DMS153 treated with DMSO at 0.1 percent for 48 hours (cell line): Measurements from ENCODE around the gene RDH14.

ENCODE experiments used
- DNase-seq: peaks from one replicate; lab custom pipeline; 2025; ENCODE audit not compliant: unreplicated experiment; lab: John Stamatoyannopoulos, UW

RDH14 gene

DNA sequence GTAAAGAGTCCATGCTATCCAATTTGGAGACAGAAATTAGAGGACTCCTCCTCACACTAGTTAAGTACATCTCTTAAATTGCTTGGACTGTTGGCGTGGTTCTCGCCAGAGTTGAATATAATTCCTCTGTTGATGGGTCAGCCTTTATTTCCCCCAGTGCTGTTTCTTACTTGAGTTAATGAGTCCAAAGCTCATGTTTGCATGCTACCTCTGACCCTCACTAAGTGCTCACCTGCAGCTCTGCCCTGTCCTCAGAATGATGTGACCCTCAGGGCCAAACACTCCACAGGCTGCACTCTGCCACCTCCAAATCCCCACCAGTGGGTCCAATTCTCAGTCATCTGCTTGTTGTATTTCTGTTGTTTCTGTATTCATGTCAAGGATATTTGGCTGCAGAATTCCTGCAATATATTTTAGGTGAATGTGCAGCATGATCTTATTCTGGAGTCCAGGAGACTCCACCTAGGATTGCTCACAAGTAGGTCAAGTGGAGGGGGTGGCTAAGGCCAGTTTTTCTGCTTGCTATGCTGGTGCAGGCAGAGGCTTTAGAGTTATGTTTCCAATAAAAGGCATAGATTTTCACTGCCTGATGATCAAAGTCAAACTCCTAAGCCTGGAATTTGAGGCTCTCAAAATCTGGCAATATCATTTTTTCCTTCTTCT lies 37.8 kb downstream of the RDH14 start:
- DNase-seq, result no peak

DNA sequence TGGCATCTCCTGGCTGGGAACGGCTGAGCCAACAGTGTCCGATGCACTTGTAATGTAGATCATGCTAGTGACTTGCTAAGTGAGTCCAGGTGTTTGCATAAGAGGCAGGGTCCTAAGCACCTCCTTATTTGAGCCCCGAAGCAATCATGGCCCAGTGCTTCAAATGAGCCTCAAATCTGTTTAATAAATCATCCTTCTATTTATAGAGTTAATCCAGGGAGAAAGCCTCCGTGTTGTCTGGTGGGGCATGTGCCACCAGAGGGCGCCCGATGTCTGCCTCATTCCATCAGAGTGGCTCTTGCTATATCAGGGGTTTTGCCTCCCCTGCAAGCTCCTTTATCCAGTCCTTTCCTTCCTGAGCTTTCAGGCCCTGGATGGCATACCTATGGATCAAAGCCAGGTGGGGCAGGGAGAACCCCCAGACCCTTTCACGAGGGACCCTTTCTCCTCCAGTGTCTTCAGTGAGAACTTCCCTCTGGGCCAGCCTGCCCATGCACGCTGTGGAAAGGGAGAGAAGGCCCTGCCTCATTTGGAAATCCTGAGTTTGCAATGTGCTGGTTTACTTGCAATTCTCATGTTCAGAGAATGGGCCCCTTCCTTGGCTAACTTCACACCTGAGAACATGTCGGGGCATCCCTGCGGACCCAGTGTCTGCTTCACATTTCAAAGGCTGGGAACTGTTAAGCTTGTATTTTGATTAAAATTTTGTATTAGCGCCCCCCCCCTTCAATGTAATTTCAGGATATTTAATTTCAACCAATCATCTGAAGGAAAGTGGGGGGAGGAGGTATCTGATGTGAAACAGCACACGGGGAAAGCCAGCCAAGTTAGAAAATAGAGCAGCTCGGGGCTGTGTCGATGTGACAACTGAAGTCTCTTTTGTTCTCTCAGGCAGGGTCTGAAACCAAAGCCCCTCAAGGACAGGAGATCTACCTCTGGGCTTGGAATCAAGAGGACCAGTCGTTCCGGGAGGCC lies 39.7 kb downstream of the RDH14 start:
- peak; percentile 76 for DNase-seq

DNA sequence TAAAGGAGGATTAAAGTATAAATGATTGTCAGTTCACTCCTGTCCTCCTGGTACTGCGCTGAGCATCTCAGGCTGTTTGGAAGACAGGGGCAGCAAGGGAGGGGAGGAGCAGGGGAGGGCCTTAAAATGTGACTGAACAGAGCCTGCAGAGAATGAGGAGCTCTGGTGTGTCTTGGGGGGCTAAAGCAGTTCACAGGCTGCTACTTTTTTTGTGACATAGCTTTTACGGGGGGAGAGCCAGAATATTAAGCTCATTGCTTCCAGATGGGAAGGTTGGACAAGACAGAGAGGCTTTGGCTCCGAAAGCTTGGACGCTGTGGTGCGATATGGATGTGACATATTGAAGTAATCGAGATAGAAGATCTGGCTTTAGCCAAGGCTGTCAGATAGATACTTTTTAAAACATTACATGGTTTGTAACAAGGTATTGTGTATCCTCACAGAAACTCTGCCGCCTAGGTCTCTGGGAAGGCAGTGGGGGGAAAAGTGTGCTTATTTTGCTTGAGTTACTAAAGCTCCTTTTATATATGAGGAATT lies 40.5 kb downstream of the RDH14 start:
- no peak for DNase-seq

DNA sequence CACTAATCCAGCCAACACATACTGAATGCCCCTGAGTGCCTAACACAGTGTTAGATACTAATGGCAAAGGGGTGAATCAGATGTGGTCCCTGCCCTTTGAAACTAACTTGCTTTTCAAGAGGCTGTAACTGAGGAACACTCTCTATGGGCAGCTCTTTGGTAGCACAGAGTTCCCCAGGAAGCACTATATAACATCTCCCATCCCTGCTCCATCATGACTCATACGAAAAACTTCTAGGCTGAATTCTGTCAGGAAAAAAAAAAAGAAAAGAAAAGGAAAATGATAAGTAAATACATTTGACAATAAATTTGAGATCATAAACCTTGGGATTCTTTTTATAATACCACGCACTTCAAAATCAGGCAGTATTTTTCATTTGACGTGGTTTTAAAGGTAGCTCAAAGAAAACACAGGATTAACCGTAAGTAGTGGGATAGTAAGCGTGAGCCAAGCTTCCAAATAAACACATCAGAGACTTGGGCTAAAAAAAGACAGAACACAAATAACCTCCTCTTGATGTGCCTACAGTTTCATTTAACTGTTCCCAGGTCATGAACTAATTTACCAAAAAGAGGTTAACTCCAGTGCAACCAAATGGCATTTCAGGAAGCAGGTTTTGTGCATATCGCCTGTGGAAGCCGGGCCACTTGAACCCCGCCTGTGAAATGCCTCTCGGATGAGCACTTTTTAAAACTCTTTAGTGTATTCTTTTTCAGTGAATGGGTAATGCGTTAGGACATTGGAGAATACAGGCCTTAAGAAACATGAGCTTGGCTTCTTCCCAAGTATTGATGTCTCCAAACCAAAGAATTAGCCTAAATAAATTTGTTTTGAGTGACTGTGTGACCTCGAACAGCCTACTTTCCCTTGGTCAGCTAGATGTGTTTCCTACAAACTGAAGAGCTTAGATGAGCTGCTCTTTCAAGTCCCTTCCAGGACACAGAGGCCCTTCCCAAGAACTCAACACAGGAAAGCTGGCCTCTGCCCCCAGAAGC lies 42.0 kb downstream of the RDH14 start:
- DNase-seq, result no peak

DNA sequence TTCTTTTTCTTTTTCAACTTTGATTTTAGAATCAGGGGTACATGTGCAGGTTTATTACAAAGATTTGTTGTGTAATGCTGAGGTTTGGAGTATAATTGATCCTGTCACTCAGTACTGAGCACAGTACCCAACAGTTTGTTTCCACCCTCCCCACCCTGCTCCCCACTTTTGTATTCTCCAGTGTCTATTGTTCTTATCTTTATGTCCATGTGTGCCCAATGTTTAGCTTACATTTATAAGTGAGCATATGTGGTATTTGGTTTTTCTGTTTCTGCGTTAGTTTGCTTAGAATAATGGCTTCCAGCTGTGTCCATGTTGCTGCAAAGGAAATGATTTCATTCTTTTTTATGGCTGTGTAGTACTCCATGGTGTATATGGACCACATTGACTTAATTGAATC lies 43.1 kb downstream of the RDH14 start:
- no peak for DNase-seq

DNA sequence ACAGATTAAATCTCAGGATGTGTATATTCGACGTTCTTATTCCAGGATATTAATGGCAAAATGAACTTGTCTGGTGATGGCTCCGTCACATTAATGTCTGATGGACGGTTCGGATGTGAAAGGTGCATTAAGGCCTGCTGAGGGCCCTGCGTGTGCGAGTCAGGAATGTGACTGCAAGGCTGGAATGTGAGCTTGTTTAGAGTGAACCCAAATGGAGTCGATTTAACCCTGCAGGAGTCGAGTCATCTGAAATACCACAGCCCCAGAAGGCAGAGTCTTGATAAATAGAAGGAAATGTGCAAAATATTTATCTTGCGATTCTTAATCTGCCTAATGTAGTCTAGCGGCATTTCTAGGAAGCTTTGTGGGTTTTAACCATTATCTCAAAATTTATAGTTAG lies 44.3 kb downstream of the RDH14 start:
- no peak for DNase-seq

DNA sequence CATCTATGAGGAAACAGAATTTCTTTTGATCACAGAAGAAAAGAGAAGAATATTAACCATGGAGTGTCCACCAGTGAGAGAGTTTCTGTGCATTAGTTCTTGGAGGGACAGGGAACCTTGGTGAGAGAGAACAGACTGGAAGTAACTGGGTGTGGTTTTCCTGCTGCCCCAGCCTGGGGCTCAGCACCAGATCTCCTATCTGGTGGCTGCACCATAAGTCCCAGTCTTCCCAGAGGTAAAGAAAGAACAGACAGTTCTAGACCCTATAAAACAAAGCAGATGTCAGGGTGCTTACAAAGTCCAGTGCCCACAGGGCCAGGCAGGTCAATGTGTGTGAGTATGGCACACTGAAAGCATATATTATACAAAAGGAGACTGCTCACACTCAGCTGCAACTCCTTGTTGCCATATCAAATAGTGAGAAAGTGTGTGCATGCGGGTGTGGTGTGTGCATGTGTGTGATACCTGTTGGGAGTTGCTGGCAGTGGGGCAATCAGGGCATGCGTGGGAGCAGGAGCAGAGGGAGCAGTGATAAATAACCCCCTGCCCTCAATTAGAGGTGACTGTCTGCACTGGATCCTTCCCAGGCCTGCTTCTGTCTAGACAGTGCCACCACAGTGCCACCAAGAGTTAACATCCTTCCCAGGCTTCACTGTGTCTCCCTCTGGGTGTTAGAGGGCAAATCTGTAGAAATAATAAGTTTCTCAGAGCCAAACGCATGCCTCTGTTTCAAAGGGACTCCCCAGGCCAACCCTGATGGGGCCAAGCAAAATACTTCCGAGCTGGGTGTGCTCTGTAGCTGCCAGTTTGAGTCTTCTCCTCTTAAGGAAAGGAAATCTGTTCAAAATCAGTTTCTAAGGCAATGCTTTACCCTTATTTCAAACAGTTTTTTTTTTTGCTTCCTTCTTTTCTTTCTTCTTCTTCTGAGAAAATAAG lies 45.7 kb downstream of the RDH14 start:
- no peak for DNase-seq

DNA sequence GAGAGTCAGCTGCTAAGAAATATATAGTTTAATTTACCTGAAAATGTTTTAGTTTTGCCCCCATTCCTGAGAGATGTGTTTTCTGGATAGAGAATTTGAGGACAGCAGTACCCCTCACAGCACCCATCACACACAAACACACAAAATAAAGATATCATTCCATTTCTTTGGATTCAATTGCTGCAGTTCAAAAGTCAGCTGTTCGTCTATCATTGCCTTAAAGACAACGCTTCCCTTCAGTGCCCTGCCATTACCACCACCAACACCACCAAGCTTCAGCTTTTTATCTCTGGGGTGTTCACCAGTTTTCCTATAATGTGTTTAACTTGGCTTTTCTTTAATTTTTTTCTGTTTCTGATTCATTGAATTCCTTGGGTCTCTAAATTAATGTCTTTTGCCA lies 49.7 kb downstream of the RDH14 start:
- DNase-seq, result no peak

DNA sequence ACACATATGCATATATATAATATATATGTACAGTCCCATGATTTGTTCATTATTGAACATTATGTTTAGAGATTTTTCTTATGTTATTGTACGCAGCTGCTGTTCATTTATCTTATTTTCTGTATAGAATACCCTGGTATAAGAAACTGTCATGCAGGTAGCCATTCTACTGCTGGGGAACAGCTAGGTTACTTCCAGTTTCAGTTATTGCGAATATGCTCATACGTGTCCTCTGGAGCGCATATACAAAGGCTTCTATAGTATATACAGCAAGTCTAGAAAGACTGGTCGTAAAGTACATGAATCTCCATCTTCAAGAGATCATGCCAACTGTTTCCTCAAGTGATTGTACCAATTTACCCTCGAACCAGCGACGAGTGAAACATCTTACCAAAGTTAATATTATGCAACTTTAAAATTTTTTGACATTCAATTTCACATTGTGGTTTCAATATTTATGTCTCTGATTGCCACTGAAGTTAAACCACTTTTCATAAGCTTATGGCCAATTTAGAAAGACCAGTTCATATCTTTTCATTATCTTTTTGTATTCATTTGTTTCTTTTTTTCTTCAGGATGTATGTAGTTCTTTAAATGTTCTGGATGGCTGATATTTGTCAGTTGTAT lies 53.5 kb downstream of the RDH14 start:
- DNase-seq, result no peak

DNA sequence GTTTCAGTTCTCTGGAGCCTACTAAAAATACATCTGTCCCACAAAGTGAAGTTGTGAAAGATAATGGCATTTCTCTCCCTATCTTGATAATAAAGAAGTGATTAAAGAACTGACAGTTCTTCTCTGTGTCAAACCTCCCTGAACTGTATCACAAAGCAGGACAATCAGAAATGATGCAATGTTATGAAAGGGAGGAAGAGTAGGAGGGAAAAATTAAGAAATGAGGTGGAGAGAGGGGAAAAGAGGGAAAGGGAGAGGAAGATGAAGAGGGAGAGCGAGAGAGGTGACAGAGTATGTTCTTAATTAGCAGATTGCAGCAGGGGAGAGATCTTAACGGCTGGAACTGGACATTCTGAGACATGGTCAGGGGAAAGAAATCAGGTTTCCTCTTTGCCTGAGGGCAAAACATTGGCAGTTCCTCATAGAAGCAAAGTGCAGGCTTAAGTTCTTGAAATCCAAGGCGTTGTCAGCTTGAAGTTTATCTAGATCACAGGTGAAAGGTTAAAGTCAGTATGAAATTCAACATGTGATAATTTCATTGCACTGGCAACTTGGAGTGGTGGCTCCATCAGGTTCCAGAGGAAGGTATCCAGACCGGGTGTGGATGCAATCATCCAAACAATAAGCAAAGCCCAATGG lies 54.6 kb downstream of the RDH14 start:
- no peak for DNase-seq
